ENCODE data around the gene GRIK2. TPM values are rescaled to one million over a fixed set of nuclear protein-coding genes. Genes with fewer than 3 reads are reported as not detected.
"Not testable (repeated sequence)": the region's sequence is repeated elsewhere in the genome, so short reads cannot be mapped to it uniquely, and the experiment has no call there.

Gene GRIK2
- total and polyA plus RNA-seq, 2 donors (not counting 3 experiments of a cell fraction or from before 2014, with no cell fraction given) = not detected

- FAIRE-seq = no peak
- intact Hi-C loops (cut with micrococcal nuclease) = no loop called here
- dilution Hi-C loops (cut with MboI; ENCODE audit: extremely low pct_ligation_motif_present, low sequenced_read_pairs) = no loop called here
- H3K27me3 ChIP-seq (ENCODE audit: control insufficient read depth in 2 of 2, insufficient read depth in 2 of 2, low read length in 2 of 2) = no peaks in the 10 kb centered on the region
- CTCF ChIA-PET = no interaction called here
- no peak overlapping the region for H3K4me2 ChIP-seq (ENCODE audit: insufficient read depth, low read length)
- no TSS peak for BruUV-seq (replicated peaks)
- no peaks in the 10 kb centered on the region for H3K9me1 ChIP-seq (replicated peaks; ENCODE audit: control insufficient read depth, extremely low read depth, insufficient read depth, low read length)
- no peaks in the 10 kb centered on the region for H4K20me1 ChIP-seq (replicated peaks; ENCODE audit: control insufficient read depth, extremely low read depth, insufficient read depth, low read length)
- no peak overlapping the region for H3K9ac ChIP-seq (replicated peaks; ENCODE audit: extremely low read depth, insufficient read depth, low read length)
- H3K9me3 ChIP-seq (replicated peaks; ENCODE audit: control insufficient read depth, insufficient read depth, low read length) = no peaks in the 10 kb centered on the region
- no peak overlapping the region for H2AFZ ChIP-seq (ENCODE audit: low read depth, low read length)
- no peak overlapping the region for H3K4me3 ChIP-seq (replicated peaks in 1 of 3; ENCODE audit: insufficient read depth in 1 of 3, low read depth in 1 of 3, low read length in 3 of 3)
- no peak for TF ChIP-seq JUN (IDR thresholded peaks at IDR 0.05; ENCODE audit: borderline replicate concordance, insufficient read depth, insufficient read length, low read depth)
- no peak for TF ChIP-seq MAX (IDR thresholded peaks at IDR 0.05; ENCODE audit: insufficient read depth, insufficient read length)
- no peak for TF ChIP-seq EZH2 (IDR thresholded peaks at IDR 0.05; ENCODE audit: borderline replicate concordance, low read depth, low read length, severe bottlenecking)
- TF ChIP-seq FOS (IDR thresholded peaks at IDR 0.05; ENCODE audit: borderline replicate concordance, insufficient read depth, low read length) = no peak
- no peak for TF ChIP-seq POLR2AphosphoS5 (IDR thresholded peaks at IDR 0.05; ENCODE audit: insufficient read depth, low read depth, low read length)
- TF ChIP-seq, protein P1, sequence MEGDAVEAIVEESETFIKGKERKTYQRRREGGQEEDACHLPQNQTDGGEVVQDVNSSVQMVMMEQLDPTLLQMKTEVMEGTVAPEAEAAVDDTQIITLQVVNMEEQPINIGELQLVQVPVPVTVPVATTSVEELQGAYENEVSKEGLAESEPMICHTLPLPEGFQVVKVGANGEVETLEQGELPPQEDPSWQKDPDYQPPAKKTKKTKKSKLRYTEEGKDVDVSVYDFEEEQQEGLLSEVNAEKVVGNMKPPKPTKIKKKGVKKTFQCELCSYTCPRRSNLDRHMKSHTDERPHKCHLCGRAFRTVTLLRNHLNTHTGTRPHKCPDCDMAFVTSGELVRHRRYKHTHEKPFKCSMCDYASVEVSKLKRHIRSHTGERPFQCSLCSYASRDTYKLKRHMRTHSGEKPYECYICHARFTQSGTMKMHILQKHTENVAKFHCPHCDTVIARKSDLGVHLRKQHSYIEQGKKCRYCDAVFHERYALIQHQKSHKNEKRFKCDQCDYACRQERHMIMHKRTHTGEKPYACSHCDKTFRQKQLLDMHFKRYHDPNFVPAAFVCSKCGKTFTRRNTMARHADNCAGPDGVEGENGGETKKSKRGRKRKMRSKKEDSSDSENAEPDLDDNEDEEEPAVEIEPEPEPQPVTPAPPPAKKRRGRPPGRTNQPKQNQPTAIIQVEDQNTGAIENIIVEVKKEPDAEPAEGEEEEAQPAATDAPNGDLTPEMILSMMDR (IDR thresholded peaks at IDR 0.05; ENCODE audit: extremely low read depth in 1 of 2, insufficient read depth in 1 of 2, low read depth in 1 of 2, low read length in 2 of 2) = no peak
- TF ChIP-seq POLR2A (IDR thresholded peaks at IDR 0.05; ENCODE audit: low read depth, low read length) = no peak
- no peak for TF ChIP-seq GATA2 (IDR thresholded peaks at IDR 0.05; ENCODE audit: insufficient read depth, insufficient read length, low read depth, low read length)
- TF ChIP-seq MYC (IDR thresholded peaks at IDR 0.05; ENCODE audit: low read depth, low read length) = no peak
- no peaks in the 10 kb centered on the region for H3K4me1 ChIP-seq (ENCODE audit: control insufficient read depth, extremely low read depth, insufficient read depth, low read length)
- POLR2A ChIA-PET = no interaction called here
- H3K36me3 ChIP-seq (ENCODE audit: control insufficient read depth in 2 of 2, extremely low read depth in 1 of 2, insufficient read depth in 2 of 2, low read length in 2 of 2) = no peaks in the 10 kb centered on the region
- H3K79me2 ChIP-seq (ENCODE audit: control insufficient read depth, insufficient read depth, low read length) = no peaks in the 10 kb centered on the region
- H3K27ac ChIP-seq (ENCODE audit: insufficient read depth, low read depth, low read length) = no peak overlapping the region
- no peak for DNase-seq (ENCODE audit: low read depth, low spot score)
These were observed 691.7 kb downstream of the GRIK2 start for GRCh38 chr6:102085257-102085656.

DNA sequence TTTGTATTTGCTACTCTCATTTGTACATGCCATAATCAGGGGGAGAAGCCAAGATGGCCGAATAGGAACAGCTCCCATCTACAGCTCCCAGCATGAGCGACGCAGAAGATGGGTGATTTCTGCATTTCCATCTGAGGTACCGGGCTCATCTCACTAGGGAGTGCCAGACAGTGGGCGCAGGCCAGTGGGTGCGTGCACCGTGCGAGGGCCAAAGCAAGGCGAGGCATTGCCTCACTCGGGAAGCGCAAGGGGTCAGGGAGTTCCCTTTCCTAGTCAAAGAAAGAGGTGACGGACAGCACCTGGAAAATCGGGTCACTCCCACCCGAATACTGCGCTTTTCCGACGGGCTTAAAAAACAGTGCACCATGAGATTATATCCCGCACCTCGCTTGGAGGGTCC is 694.7 kb downstream of the GRIK2 start:
- H3K36me3 ChIP-seq (ENCODE audit: control insufficient read depth in 2 of 2, extremely low read depth in 1 of 2, insufficient read depth in 2 of 2, low read length in 2 of 2); H3K27ac ChIP-seq (ENCODE audit: insufficient read depth, low read depth, low read length); CTCF ChIA-PET; H3K79me2 ChIP-seq (ENCODE audit: control insufficient read depth, insufficient read depth, low read length); H3K9me3 ChIP-seq (replicated peaks; ENCODE audit: control insufficient read depth, insufficient read depth, low read length); H2AFZ ChIP-seq (ENCODE audit: low read depth, low read length); H3K4me1 ChIP-seq (ENCODE audit: control insufficient read depth, extremely low read depth, insufficient read depth, low read length); POLR2A ChIA-PET; intact Hi-C loops (cut with micrococcal nuclease); H3K27me3 ChIP-seq (ENCODE audit: control insufficient read depth in 2 of 2, insufficient read depth in 2 of 2, low read length in 2 of 2); H3K9ac ChIP-seq (replicated peaks; ENCODE audit: extremely low read depth, insufficient read depth, low read length); FAIRE-seq; H3K4me3 ChIP-seq (replicated peaks in 1 of 3; ENCODE audit: insufficient read depth in 1 of 3, low read depth in 1 of 3, low read length in 3 of 3); BruUV-seq (replicated peaks); H3K4me2 ChIP-seq (ENCODE audit: insufficient read depth, low read length); dilution Hi-C loops (cut with MboI; ENCODE audit: extremely low pct_ligation_motif_present, low sequenced_read_pairs); H3K9me1 ChIP-seq (replicated peaks; ENCODE audit: control insufficient read depth, extremely low read depth, insufficient read depth, low read length); H4K20me1 ChIP-seq (replicated peaks; ENCODE audit: control insufficient read depth, extremely low read depth, insufficient read depth, low read length); DNase-seq (ENCODE audit: low read depth, low spot score): not testable (repeated sequence)

Data from endothelial cell of umbilical vein (primary cell).